Umbilical cord (tissue), 2 donors: ENCODE data around the gene PLIN5. TPM values are rescaled to one million over a fixed set of nuclear protein-coding genes. Genes with fewer than 3 reads are reported as not detected.

Experiments
- DNase-seq: peaks from one replicate; pipeline ENCODE4 v3.0.0-alpha.2; 2015; ENCODE audit warnings: low spot score
- total RNA-seq: library from RNA; depleted of rRNA; stranded (reverse); fragments of >200 nt; gene quantifications from one replicate; pipeline ENCODE4 v1.2.3, GENCODE V29; 2014; ENCODE audit warnings: low replicate concordance; ENCODE audit not compliant: insufficient read depth

Gene PLIN5, protein sequence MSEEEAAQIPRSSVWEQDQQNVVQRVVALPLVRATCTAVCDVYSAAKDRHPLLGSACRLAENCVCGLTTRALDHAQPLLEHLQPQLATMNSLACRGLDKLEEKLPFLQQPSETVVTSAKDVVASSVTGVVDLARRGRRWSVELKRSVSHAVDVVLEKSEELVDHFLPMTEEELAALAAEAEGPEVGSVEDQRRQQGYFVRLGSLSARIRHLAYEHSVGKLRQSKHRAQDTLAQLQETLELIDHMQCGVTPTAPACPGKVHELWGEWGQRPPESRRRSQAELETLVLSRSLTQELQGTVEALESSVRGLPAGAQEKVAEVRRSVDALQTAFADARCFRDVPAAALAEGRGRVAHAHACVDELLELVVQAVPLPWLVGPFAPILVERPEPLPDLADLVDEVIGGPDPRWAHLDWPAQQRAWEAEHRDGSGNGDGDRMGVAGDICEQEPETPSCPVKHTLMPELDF
- 0.72 TPM for total RNA-seq

DNA sequence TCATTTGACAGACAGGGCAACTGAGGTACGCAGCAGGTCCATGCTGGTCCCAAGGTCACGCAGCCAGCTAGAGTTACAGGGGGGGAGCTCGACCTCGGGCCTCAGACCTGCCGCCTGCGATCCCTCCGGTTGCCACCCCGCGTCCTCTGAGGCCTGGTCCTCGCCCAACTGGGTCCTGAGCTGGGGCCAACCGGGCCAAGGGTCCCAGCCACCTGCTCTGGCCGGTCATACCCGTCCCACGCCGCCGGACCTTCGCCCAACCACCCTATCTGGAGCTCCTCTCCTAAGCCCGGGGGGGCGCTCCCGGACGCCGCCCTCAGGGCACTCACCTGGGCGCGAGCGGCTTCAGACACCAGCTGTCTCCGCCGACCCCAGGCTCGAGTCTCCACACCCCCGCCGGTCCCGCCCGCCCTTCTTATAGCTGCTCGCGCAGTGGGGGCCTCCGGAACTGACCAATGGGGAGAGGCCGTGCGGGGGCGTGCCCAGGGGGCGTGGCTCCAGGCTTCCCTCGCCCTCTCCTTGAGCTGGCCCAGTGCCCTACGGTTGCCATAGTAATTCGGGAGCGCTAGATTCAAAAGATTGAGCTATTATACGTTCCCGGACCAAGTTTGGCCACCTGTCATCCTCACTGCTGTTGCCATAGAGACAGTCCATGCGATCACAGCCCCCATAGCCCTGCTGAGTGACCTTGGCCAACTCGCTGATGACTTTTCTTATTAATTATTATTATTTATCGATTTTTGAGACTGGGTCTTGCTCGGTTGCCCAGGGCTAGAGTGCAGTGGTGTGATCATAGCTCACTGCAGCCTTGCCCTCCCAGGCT is at the start of gene PLIN5:
Gene PLIN5 (minus strand): TSS at position 389 of the 823 bp plus-strand sequence. CDS start 1,150 bp downstream, outside the sequence.
- peak; percentile 22 for DNase-seq

DNA sequence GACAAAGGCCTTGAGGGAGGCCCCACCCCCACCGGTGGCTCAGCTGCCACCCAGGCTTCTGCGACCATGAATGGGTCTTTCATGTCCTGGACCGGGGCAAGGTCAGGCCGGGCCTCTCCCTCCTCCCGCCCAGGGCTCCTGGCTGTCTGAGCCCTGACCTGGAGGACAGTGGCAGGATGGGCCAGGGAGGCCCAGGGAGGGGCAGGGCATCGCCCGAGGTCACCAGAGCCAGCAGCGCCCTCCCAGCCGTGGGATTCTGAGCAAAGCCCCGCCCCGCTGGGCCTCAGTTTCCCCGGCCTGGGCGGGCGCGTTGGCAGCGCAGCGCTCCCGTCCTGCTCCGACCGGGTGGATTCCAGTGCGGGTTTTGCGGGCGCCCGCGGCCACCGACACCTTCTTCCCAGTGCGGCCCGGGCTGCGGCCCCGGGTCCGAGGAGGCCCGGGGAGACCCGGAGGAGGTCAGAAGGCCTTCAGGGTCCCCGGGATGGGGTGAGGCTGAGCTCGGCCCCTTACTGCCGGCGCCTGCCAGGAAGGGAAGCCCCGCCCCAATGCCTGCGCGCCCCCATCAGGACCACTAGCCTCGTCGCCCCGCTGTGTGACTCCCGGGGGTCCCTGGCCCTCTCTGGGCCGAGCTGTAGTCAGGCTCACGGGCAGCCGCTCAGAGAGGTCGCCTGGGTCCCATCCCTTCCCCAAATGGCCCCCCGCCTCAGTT is 49.1 kb upstream of the PLIN5 start:
- DNase-seq = no peak

DNA sequence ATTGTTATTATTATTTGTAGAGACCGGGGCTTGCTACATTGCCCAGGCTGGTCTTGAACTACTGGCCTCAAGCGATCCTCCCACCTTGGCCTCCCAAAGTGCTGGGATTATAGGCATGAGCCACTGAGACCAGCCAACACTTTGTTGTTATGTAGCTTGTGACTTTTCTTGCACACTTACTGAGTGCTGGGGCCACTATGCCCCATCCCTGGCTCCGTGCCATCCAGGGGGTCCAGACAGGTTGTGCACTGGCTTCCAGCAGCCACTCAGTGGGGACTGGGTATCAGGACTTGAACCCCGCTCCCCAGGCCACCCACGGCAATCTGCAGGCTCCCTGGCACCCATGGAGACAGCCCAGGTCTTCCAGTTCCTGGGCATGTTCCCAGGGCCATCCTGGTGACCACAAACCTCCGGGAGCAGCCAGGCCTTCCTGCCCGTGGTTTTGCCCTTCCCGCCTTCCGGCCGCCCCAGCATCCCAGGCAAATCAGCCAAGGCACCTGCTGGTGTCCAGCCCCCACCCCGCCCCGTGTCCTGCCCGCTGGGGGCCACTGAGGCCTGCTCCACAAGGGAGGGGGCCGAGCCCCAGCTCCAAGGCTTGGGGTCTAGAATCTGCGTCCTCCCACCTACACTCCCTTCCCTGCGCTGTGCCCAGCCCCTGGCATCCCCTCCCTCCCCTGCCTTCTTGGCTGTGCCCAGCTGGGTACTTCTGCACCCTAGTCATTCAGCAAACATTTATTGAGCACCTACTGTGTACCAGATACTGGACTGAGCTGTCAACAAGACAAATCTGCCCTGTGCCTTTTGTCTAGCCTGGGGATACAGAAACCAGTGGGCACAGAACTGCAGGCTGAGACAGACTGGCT is 48.2 kb upstream of the PLIN5 start:
- no peak for DNase-seq

DNA sequence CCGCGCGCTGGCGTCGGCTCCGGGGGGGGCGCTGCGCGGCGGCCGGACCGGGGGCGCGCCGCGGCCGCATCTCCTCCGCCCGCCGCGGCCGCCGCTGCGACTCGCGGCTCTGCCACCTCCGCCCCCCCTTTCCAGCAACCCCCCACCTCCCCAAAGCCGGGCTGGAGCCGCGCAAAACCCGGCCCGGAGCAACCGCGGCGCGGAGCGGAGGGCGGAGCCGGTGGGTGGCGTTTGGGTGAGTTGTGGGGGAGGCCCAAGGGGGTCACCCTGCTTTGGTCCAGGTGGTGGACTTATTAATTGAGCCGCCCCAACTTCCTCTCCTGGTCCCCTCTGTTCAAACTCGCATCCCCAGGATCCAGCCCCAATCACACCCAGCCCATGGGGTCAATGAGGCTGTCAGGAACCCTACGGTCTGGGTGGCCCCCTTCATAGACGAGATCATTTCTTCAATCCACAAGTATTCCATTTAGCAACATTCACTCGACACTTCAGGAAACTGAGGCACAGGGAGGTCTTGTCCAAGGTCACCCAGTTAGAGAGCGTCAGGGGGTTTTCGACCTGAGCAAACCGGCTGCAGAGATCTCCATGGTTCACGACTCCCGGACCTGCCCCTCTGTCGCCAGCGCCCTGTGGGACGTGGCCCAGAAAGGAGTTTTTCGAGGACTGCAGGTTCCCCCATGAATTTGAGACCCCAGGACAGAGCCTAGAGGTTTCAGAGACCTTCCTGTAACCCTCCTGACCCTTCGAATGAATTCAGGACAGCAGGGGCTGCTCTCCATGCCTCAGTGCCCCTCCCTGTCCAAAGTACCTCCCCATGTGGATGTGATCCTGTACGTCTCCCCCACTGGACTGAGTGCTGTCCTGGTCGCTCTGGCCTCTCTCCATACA is 46.9 kb upstream of the PLIN5 start:
- DNase-seq = no peak

DNA sequence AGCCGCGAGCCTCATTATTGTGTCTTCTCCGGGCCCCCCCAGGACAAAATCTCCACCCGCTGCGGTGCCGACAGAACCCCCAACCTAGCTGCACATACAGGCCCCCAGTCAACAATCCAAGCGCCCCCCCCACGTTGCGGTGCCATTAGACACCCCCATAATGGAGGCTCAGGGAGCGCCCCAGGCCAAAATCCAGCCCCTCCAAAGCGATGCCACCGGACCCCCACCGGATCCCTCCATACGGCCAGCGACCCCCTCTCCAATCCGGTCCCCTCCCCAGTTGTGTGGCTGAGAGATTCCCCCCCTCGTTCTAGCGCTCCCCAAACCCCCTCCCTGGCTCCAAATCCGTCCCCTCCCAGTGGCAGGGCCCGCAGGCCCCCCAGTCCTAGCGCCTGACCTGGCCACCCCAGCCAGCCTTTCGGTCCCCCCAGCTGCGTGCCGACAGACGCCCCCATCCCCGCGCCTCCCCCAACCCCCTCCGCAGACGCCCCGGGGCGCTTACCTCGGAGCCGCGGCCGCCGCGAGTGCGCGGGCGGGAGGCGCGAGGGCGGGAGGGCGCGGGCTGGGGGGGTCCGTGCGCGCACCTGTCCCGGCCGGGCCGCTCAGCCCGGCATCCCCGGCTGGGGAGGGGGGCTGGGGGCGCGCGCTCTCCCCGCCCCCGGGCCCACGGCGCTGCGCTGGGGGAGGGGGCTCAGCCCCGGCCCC is 46.1 kb upstream of the PLIN5 start:
- DNase-seq = no peak

DNA sequence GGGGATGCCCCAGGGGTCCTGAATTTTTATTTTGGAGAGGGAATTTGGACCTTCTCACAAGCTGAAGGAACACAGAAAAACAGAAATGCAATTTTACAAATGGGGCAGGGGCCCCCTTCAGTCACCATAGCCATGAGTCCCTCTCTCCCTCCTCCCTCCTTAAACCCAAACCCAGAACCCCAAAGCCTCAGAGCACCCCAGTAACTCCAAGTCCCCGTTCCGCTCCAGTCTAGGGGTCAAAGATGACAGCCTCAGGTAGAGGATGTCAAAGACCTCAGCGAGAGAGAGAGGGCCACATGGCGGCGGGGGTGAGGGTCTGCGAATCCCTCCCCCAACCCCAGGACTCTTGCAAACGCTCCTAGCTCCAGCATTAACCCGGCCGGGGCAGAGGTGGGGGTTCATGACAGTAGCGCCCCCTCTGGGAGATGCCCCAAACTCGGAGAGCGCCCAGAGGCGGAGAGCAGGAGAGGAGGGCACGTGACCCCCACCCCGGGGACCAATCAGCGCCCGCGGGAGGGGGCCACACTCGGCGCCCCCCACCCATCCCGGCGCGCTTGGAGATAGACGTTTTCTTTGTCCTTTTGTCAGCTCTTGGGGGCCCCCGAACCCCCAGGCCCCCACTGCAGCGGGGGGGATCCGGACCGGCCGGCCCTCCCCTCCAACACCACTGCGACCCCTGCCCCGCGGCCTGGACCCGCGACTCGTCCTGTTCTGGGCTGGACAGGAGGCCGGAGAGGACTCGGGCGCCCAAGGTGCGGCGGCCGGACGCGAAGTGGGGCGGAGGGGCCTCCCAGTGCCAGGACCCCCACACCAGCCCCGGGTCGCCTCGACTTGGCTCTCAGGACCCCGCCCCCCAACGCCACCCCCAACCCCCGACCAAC is 45.2 kb upstream of the PLIN5 start:
- no peak for DNase-seq

DNA sequence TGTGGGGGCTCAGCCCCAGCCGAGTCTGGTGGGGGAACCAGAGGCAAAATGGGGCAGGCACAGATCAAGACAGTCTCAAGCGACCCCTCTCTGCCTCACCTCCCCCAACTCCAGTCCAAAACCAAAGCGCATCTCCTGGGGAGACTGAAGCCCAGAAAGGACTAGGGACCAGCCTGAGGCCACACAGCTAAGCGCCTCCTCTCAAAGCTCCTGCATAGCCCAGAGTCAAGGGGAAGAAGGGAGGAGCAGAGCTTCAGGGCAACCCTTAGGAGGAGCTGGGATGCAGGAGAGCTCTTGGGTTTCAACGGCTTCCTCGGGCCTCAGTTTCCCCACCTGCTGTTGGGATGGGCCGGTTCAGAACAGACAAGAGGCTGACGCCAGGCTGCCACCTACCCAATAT is 44.4 kb upstream of the PLIN5 start:
- no peak for DNase-seq

DNA sequence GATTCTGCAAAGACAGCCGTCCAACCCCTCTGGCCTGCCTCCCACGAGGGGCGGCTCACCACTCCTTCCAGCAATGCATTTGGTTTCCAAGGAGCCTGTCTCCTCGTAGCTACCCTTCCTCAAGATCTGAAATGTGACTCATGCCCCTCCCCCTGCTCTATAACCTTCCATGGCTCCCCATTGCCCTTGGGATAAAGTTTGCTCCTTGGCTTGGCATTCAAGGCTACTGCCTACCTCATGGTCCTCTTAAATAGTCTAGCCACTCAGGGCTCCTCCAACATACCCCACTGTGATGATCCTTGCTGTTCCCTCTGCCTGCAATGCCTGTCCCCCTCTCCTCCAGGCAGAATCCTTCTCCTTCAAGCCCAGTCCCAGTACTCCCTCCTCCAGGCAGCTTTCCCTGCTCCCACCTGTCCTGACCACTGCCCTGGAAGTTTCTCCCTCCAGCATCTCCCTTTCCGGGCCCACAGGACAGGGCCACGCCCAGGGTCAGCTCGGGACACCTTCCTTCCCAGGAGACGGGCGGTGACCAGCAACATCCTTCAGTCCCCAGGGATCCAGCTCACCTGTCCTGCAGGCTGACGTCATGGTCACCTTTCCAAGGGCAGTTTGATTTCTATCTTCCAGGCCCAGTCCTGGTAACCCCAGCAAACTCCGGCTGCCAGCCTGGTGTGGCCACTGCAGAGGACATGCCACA is 43.7 kb upstream of the PLIN5 start:
- DNase-seq = no peak

DNA sequence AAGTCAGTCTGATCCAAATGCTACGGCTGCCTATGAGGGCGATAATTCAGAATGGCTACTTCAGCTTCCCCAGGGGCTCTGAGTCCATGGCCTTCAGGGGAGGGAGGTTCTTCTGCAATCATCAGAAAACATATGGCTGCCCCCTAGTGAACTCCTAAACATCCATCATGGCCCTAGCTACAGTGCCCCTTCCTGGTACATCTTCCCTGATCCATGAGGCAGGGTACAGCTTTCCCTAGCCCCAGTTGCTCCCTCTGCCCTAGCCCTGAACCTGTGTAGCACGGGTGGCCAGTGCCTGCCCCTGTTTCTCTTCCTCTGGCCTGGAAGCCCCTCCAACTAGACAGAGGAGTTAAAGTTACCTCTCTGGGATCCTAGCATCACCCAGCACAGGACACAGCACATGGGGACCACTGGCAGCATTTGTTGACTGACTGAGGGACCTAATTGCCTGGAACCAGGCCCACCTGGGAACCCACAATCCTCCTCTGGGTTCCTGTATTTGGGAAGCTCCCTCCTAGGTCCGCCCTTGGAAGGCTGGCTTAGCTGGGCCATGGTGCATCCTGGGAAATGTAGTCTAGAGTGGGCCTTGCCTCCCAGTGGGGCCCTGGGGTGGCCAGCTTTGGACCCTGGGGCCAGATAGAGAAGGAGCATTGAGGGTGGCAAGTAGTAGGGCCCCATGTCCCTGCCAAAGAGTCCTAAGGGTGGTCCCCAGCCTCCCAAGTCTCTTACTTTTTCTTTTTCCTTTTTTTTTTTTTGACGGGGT is 42.2 kb upstream of the PLIN5 start:
- DNase-seq = no peak

DNA sequence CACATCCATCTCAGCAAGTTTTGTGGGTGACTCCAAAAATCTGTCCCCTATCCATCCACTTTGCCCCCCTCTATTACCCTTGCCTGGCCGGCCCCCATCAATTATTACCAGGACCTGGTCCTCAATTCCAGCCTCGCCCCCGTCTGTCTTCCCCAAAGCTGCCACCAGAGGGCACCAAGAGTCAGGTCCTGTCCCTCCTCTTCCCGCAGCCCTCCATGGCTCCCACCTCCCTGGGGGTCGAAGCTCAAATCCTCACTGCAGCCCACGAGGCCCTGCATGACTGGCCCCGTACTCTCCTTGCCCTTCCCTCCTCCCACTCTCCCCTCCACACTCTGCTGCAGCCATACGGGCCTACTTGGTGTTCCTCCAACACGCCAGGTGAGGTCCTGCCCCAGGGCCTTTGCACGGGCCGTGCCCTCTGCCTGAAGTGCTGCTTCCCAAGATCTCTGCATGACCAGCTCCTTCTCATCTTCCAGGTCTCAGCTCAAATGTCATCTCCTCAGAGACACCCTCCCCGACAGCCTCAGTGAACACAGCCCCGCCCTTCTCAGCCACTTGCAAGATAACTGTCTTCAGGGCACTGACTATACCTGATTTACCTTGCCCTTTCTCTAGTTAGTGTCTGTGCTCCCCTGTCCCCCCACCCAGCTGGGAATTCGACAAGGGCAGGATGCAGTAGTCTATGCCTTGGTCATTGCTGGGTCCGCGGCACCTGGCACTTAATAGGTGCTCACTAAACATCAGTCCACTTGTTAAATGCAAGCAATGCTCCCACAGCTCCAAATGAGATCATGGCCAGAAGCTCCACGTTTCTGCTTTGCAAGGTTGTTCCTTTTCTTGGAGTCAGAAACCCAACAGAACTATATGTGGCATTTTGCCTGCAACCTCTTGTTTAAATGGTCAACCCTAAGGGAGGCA is 41.3 kb upstream of the PLIN5 start:
- peak; percentile 61 for DNase-seq

DNA sequence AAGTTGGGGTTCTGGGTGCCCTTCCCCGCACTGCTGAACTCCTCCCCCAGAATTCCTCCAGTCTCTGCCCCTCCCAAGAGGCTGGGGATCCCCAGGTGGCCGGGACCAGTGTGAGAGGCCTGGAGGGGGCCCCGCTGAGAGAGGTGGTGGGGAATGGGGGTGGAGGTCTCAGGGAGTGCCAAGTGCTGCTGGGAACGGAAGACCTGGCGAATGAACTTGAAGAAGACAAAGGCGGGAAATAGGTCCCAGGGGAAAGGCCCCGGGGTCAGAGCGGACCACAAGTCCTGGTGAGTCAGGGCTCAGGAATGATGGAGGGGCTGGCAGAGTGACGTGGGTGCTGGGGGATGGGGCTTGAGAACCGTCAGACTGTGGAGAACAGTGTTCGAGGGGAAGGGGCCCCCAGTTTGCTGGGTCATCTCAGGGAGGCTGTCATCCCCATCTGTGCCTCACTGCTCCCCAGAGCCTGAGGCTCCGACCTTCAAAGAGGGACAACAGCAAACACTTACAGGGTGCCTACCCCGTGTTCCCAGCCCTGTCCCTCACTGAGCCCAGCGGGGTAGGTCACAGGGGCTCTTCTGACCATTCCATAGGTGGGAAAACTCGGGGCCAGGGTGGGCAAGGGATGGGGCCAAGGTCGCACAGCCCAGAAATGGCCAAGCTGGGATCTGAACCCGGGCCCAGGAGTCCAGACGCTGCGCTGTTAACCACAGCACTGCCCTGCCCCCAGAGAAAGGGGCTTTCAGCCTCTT is 40.4 kb upstream of the PLIN5 start:
- peak; percentile 89 for DNase-seq

DNA sequence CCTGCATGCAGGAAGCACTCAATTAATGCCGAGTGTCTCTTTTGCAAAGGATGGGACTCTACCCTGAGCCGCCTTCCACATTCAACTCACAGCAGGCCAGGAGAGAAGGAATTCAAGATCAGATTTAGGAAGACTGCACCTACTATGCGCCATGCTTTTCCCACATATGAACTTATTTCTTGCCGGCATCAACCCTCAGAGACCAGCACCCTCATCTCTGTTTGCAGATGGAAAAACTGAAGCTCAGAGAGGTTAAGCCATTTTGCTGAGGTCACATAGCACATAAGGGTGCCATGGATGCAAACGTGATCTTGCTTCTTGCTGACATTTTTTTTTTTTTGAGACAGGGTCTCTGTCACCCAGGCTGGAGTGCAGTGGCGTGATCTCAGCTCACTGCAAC is 38.7 kb upstream of the PLIN5 start:
- no peak for DNase-seq

DNA sequence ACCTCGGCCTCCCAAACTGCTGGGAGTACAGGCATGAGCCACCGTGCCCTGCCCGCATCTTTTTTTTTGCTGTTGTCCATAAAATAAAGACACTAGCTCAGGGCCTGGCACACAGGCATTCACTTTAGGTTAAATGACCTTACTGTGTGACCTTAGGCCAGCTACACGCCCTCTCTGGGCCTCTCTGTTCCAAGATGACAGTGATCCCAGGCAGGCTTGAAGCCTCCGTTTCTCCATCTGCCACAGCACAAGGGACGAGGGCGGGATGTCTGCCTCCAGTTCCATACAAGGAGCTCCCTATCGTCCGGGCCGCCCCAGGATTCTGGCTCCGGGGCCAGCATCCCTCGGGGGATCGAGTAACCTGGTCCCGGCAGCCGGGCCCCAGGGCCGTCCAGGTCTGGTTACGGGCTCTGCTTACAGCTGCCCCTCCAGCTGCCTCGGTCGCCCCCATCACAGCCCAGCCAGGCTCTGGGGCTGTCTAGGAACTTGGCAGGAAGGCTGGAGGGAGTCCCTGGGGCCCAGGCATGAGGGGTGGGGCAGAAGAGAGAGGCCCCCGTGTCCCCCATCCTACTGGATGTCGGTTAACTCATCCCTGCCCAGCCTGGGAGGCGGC is 36.4 kb upstream of the PLIN5 start:
- DNase-seq = peak; percentile 91

DNA sequence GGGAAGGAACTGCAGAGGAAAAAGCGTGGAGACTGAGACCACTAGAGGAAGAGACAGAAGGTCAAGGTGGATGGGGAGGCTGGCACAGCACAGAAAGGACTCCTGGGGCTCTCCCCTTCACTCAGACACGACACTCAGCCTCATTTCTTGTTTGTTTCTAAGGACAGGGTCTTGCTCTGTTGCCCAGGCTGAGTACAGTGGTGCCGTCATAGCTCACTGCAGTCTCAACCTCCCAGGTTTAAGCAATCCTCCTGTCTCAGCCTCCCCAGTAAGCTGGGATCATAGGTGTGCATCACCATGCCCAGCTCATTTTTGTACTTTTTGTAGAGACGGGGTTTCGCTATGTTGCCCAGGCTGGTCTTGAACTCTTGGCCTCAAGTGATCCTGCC is 35.9 kb upstream of the PLIN5 start:
- DNase-seq = no peak

DNA sequence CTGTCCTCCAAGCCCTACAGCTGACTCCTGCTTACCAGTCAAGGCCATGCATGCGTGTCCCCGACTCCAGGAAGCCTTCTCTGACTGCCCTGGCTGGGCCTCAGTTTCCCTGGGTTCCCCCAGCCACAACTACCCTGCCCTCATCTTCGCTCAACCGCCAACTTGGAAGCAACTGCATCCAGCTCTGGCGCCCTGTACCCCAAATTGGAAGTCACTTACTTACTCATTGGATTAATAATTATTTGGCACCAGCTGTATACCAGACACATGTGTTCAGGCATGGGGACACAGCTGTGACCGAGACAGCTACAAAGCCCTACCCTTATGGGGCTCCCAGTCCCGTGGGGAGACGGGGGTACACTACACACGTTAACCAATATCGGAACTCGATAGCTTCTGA is 35.4 kb upstream of the PLIN5 start:
- DNase-seq = no peak
